WTC11 (cell line): Measurements from ENCODE around the gene FREM1. TPM values are rescaled to one million over a fixed set of nuclear protein-coding genes. Genes with fewer than 3 reads are reported as not detected.

Source experiments
- ATAC-seq: fragments of 200-7000 bp; cut with Tn5 transposase; 2 replicates; pipeline ENCODE4 v1.10.0; 2021; ENCODE audit warnings: mild to moderate bottlenecking, moderate library complexity
- CTCF ChIA-PET: fragments of 300-600 bp; sonication (Branson Sonifier 250); formaldehyde crosslinking; loops from one replicate; lab custom pipeline; 2021; ENCODE audit warnings: antibody characterized with exemption; lab: Charles Lee
- POLR2A ChIA-PET: fragments of 350-600 bp; sonication (Branson Sonifier 250); formaldehyde crosslinking; loops from one replicate; lab custom pipeline; 2021; ENCODE audit warnings: antibody characterized with exemption; lab: Charles Lee
- DNase-seq: peaks from one replicate; pipeline ENCODE4 v3.0.0; 2021; ENCODE audit warnings: low spot score
- H3K27ac Mint-ChIP-seq: 2 replicates; pipeline ENCODE4 v1.8.0; 2021; ENCODE audit warnings: mixed read lengths
- H3K27me3 Mint-ChIP-seq: 2 replicates; pipeline ENCODE4 v1.8.0; 2021; ENCODE audit warnings: low read depth, mild to moderate bottlenecking, moderate library complexity, mixed read lengths
- H3K36me3 Mint-ChIP-seq: 2 replicates; pipeline ENCODE4 v1.8.0; 2021; ENCODE audit warnings: mixed read lengths
- H3K4me1 Mint-ChIP-seq: 2 replicates; pipeline ENCODE4 v1.8.0; 2022; ENCODE audit warnings: mixed read lengths
- H3K4me3 Mint-ChIP-seq: 2 replicates; pipeline ENCODE4 v1.8.0; 2021; ENCODE audit warnings: mild to moderate bottlenecking, moderate library complexity, mixed read lengths
- H3K9me3 Mint-ChIP-seq: 2 replicates; pipeline ENCODE4 v1.8.0; 2021; ENCODE audit warnings: mixed read lengths
- AR ChIP-seq: fragments of 250-450 bp; sonication (Bioruptor Pico); IDR thresholded peaks from 2 replicates; pipeline ENCODE4 v1.9.0; 2021; ENCODE audit warnings: mild to moderate bottlenecking
- ATF3 ChIP-seq: sonication (generic); formaldehyde crosslinking; conservative IDR thresholded peaks from 2 replicates; pipeline ENCODE4 v1.8.1; 2022; ENCODE audit warnings: mild to moderate bottlenecking, missing genetic modification reagents
- CBFB ChIP-seq: sonication (generic); formaldehyde crosslinking; IDR thresholded peaks from 2 replicates; pipeline ENCODE4 v1.8.1; 2022; ENCODE audit warnings: mild to moderate bottlenecking, low read depth, missing genetic modification reagents
- CDX4 ChIP-seq: fragments of 250-450 bp; sonication (Bioruptor Pico); IDR thresholded peaks from 2 replicates; pipeline ENCODE4 v1.9.0; 2021; ENCODE audit warnings: moderate library complexity, mild to moderate bottlenecking, inconsistent platforms, borderline replicate concordance
- JUN ChIP-seq: sonication (generic); formaldehyde crosslinking; IDR thresholded peaks from 2 replicates; pipeline ENCODE4 v1.8.0; 2023; ENCODE audit warnings: mild to moderate bottlenecking, missing genetic modification reagents
- KAT7 ChIP-seq: sonication (generic); formaldehyde crosslinking; IDR thresholded peaks from 2 replicates; pipeline ENCODE4 v1.8.1; 2023; ENCODE audit warnings: missing genetic modification reagents, mild to moderate bottlenecking, borderline replicate concordance
- MAX ChIP-seq: sonication (generic); formaldehyde crosslinking; IDR thresholded peaks from 2 replicates; pipeline ENCODE4 v1.8.0; 2022; ENCODE audit warnings: mild to moderate bottlenecking, missing genetic modification reagents
- MXD4 ChIP-seq: fragments of 250-450 bp; sonication (Bioruptor Pico); IDR thresholded peaks from 2 replicates; pipeline ENCODE4 v1.8.0; 2021; ENCODE audit warnings: mild to moderate bottlenecking, moderate library complexity, borderline replicate concordance
- PRDM15 ChIP-seq: sonication (generic); formaldehyde crosslinking; IDR thresholded peaks from 2 replicates; pipeline ENCODE4 v1.8.0; 2022; ENCODE audit warnings: missing genetic modification reagents
- ZNF263 ChIP-seq: sonication (generic); formaldehyde crosslinking; IDR thresholded peaks from 2 replicates; pipeline ENCODE4 v1.8.1; 2022; ENCODE audit warnings: low read depth, mild to moderate bottlenecking, moderate library complexity, missing genetic modification reagents
- ZNF423 ChIP-seq: fragments of 250-450 bp; sonication (Bioruptor Pico); IDR thresholded peaks from 2 replicates; pipeline ENCODE4 v2.1.2; 2022; ENCODE audit warnings: mild to moderate bottlenecking, moderate library complexity
- total RNA-seq: library from RNA; stranded (reverse); gene quantifications from 3 replicates; pipeline ENCODE4 v1.2.3, GENCODE V29; 2021
- TF ChIP-seq, protein P1 (sequence below): sonication (generic); formaldehyde crosslinking; IDR thresholded peaks from 2 replicates; pipeline ENCODE4 v1.8.1; 2023; ENCODE audit warnings: mild to moderate bottlenecking, missing genetic modification reagents, moderate library complexity
- TF ChIP-seq, protein P2 (sequence below): sonication (generic); formaldehyde crosslinking; IDR thresholded peaks from 2 replicates; pipeline ENCODE4 v1.8.0; 2022; ENCODE audit warnings: mild to moderate bottlenecking, missing genetic modification reagents
- TF ChIP-seq, protein P3 (sequence below): sonication (generic); formaldehyde crosslinking; IDR thresholded peaks from 2 replicates; pipeline ENCODE4 v1.8.1; 2023; ENCODE audit warnings: mild to moderate bottlenecking, missing genetic modification reagents, moderate library complexity

FREM1 gene
- total RNA-seq, 1 experiment from 2014 or later: 2.8 TPM

DNA sequence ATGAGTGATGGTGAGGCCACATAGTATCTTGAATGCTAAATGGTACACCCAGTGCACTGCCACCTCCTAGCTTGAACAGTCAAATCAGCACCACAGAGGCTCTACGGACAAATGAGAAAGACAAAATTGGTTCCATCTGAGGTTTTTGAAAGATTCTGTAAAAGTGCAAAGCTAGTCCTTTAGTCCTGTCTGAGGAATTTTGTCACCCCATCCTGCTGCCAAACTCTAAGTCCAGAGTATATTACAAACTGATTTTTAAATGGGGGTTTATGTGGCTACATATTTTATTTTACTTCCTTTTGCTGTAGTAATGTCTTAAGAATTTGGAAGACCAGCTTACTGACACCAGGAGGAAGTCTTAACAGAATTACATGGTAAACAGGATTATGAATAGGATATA, 7.7 kb downstream of the FREM1 start:
- no peak overlapping the region for H3K4me3 Mint-ChIP-seq
- H3K9me3 Mint-ChIP-seq: no peaks in the 10 kb centered on the region
- ATAC-seq: no peak
- no peak for DNase-seq
- H3K27ac Mint-ChIP-seq: no peak overlapping the region
- no peaks in the 10 kb centered on the region for H3K36me3 Mint-ChIP-seq
- ChIA-PET POLR2A (no interaction called here), CTCF (no interaction called here)
- peaks cover 39% of the 10 kb centered on the region for H3K4me1 Mint-ChIP-seq
- no peaks in the 10 kb centered on the region for H3K27me3 Mint-ChIP-seq
- TF ChIP-seq ZNF423 (no peak), AR (CRISPR knock-in tag) (no peak)

DNA sequence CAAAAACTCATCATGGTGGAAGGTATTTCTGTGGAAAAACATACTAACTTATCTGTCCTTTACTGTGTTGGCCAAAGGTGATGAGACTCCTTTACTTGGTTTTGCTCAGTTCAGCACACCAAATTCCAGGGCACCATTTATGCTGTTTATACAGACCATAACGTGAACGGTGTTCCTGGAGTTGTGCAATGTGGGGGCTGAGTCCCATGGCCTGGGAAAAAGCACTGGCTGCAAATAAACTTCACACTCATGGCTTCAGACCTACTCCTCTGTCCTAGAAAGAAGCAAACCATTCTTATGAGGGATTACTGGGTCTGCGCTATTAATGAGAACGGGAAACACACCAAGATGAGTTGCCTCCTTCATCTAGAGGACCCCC, 10.4 kb downstream of the FREM1 start:
- ATAC-seq (no peak), DNase-seq (no peak)
- ChIA-PET CTCF (no interaction called here), POLR2A (no interaction called here)
- Mint-ChIP-seq H3K27me3 (no peaks in the 10 kb centered on the region), H3K4me3 (no peak overlapping the region), H3K27ac (no peak overlapping the region), H3K36me3 (peaks cover 13% of the 10 kb centered on the region), H3K9me3 (peaks cover 13% of the 10 kb centered on the region), H3K4me1 (peaks cover 33% of the 10 kb centered on the region)
- TF ChIP-seq MAX (CRISPR knock-in tag): no peak

- no peak for TF ChIP-seq MXD4
- Mint-ChIP-seq H3K36me3 (peaks cover 18% of the 10 kb centered on the region), H3K27ac (no peak overlapping the region), H3K9me3 (peaks cover 19% of the 10 kb centered on the region), H3K27me3 (no peaks in the 10 kb centered on the region), H3K4me3 (no peak overlapping the region), H3K4me1 (peaks cover 32% of the 10 kb centered on the region)
- ATAC-seq: no peak
- CTCF ChIA-PET: no interaction called here
- POLR2A ChIA-PET: no interaction called here
- DNase-seq: no peak
These were observed 11.0 kb downstream of the FREM1 start for GRCh38 chr9:14899042-14899814.

GRCh38 chr9:14895806-14896205, 14.4 kb downstream of the FREM1 start:
- Mint-ChIP-seq H3K27me3 (no peaks in the 10 kb centered on the region), H3K36me3 (peaks cover 26% of the 10 kb centered on the region), H3K9me3 (peaks cover 31% of the 10 kb centered on the region), H3K27ac (no peak overlapping the region), H3K4me1 (peaks cover 16% of the 10 kb centered on the region), H3K4me3 (no peak overlapping the region)
- TF ChIP-seq KAT7 (no peak), CBFB (CRISPR knock-in tag) (no peak), JUN (no peak), ZNF263 (CRISPR knock-in tag) (no peak)
- TF ChIP-seq, protein P1, sequence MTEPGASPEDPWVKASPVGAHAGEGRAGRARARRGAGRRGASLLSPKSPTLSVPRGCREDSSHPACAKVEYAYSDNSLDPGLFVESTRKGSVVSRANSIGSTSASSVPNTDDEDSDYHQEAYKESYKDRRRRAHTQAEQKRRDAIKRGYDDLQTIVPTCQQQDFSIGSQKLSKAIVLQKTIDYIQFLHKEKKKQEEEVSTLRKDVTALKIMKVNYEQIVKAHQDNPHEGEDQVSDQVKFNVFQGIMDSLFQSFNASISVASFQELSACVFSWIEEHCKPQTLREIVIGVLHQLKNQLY (CRISPR knock-in tag): no peak
- TF ChIP-seq, protein P2, sequence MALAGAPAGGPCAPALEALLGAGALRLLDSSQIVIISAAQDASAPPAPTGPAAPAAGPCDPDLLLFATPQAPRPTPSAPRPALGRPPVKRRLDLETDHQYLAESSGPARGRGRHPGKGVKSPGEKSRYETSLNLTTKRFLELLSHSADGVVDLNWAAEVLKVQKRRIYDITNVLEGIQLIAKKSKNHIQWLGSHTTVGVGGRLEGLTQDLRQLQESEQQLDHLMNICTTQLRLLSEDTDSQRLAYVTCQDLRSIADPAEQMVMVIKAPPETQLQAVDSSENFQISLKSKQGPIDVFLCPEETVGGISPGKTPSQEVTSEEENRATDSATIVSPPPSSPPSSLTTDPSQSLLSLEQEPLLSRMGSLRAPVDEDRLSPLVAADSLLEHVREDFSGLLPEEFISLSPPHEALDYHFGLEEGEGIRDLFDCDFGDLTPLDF (CRISPR knock-in tag): no peak
- CTCF ChIA-PET: no interaction called here
- ATAC-seq (no peak), DNase-seq (no peak)
- POLR2A ChIA-PET: no interaction called here

GRCh38 chr9:14893280-14893679, 16.9 kb downstream of the FREM1 start:
- Mint-ChIP-seq H3K36me3 (peaks cover 26% of the 10 kb centered on the region), H3K27ac (no peak overlapping the region), H3K4me3 (no peak overlapping the region), H3K4me1 (peaks cover 34% of the 10 kb centered on the region), H3K27me3 (peaks cover 7% of the 10 kb centered on the region; the same call in 1 of the 2 replicates), H3K9me3 (peaks cover 31% of the 10 kb centered on the region)
- no peak for ATAC-seq
- DNase-seq: no peak
- CTCF ChIA-PET: no interaction called here
- POLR2A ChIA-PET: no interaction called here
- TF ChIP-seq, protein P3, sequence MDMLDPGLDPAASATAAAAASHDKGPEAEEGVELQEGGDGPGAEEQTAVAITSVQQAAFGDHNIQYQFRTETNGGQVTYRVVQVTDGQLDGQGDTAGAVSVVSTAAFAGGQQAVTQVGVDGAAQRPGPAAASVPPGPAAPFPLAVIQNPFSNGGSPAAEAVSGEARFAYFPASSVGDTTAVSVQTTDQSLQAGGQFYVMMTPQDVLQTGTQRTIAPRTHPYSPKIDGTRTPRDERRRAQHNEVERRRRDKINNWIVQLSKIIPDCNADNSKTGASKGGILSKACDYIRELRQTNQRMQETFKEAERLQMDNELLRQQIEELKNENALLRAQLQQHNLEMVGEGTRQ: no peak
- no peak for TF ChIP-seq CDX4 (CRISPR knock-in tag)
- no peak for TF ChIP-seq ATF3 (CRISPR knock-in tag)
- no peak for TF ChIP-seq PRDM15 (CRISPR knock-in tag)
